ENCODE data around the gene CELF2.

Gene CELF2

GRCh38 chr10:11282661-11283060, 265.0 kb downstream of the CELF2 start:
- DNase-seq, result no peak

- no peak for DNase-seq
Observed at GRCh38 chr10:11284291-11285085, 266.8 kb downstream of the CELF2 start.

GRCh38 chr10:11285171-11285570, 267.5 kb downstream of the CELF2 start:
- no peak for DNase-seq

DNA sequence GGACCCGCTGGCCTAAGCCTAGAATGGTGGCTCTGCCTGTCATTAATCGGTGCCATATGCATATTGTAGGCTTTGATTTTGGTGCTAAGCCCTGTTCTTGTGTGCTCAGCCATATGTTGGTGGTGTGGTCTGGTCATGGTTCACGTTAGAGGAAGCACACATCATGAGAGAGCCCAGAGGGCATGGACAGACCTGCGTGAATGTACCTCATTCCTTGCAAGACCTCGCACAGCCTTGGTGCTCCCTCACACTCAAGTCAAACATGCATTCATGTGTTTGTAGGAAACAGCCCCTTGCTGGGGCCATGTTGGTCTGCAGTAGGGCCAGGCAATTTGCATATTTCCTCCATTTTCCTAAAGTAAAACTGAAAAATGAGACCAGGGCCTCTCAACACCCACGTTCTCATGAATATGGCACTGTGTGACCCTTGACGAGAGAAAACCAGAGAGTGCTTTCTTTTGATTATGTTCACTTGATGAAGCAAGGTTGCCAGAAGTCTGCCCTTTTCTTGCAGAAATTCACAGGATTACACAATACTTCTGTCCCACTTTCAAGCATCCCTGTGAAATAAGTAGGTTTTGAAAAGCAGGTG, 268.7 kb downstream of the CELF2 start:
- DNase-seq, result no peak

DNA sequence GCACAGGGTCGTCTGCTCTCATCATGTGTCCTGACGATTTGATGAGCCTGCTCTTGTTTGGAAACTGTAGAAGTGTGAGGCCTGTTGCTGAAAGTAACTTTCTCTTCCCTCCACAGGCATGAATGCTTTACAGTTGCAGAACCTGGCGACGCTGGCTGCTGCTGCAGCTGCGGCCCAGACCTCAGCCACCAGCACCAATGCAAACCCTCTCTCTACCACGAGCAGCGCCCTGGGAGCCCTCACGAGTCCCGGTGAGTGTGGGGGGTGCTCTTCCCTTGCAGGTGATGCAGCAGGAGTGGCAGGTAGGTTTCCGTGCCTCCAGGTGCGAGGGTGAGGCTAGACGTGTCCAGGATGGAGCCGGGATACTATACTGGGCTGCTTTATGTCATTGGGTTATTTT, 270.6 kb downstream of the CELF2 start:
- DNase-seq, result no peak

GRCh38 chr10:11290156-11290890, 272.7 kb downstream of the CELF2 start:
- no peak for DNase-seq

DNA sequence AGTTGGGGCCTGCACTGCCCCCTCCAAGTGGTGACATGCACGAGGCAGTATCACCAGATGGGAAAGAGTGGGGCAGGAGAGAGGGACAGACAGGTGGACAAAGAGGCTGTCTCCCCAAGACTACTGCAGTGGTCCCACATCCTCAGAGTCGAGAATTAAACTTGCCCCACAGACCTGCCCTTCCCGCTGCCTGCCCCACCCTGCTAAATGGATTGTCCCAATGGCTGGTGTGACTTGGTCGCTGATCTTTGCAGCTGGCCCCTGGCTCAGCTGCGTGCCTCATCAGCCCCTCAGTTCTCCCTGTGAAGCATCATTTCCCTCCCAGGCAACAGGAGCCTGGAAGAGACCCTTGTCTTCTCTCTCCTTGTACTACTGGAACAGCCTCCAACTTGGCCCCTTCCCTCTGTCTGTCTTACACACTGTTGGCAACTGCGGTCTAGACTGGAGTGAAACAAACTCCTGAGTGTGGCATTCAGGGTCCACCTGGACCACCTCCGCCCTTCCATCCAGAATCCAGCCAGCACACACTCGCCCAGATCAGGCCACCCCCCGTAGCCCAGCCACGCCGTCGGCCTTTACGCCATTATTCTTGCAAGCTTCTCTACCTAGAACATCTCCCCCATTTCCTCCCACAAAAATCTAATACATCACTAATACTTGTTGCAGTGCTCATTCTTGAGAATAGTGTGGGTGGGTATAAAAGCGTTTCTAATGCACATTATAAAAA, 275.1 kb downstream of the CELF2 start:
- DNase-seq, result no peak

GRCh38 chr10:11293332-11293731, 275.7 kb downstream of the CELF2 start:
- DNase-seq, result no peak

DNA sequence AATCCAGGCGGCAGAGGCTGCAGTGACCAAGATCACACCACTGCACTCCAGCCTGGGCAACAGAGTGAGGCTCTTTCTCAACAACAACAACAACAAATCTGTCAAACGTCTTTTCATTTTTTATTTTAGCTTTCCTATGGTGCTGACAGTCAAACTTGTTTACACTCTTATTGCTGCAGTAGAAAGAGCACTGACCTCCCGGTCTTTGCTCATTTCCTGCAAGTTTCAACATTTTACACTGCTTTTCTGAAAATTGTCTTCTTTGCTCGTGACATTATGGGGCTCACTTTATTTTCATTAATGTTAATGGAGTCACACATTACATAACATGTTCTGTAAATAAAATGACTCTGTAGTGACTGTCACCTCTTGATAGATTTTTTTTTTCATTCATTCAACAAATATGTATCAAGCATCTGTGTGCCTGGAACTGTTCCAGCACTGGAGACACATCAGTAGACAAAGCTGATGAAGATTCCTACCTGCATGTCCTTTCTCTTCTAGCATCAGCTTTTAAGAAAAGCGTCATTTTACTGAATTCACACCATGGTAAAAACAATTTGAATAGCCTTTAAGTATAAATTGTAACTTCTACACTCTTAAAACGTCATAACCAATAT, 277.3 kb downstream of the CELF2 start:
- no peak for DNase-seq

DNA sequence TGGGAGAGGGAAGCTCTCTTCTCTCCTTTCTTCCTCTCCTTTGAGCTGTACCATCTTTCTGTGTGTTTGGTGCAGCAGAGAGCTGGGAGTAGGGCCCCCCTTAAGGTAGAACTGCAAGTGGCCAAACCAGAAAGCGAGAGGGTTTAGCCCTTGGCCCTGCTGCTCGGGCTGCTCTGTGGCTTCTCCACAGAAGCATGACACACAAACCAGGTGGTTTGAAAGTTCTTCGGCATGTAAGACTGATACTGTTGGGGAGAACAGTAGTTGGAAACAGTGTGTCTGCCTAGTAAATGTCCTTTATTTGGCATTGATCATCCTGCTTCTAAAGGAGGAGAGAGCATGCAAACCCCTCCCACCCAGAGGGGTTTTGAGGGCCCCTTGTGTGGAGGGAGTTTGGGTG, 277.8 kb downstream of the CELF2 start:
- DNase-seq, result no peak

DNA sequence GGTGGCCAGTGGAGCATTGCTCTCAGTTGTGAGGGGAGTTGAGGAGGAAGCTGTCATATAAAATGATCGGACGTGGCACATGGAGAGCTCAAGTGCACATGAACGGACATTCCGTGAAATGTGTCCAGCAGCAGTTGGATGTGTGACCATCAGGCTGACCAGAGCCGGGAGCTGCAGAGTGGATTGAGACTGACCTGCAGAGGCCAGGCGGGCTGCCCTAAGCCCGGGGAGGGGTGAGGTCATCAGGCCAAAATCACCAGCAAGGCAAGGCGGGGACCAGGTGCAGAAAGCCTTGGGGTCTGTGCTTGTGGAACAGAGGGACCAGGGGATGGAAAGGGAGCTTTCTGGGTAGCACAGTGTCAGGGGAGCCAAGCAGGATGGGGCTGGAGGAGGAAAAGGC, 279.5 kb downstream of the CELF2 start:
- no peak for DNase-seq

GRCh38 chr10:11298116-11298515, 280.4 kb downstream of the CELF2 start:
- DNase-seq, result no peak

GRCh38 chr10:11299125-11299524, 281.5 kb downstream of the CELF2 start:
- DNase-seq, result no peak

DNA sequence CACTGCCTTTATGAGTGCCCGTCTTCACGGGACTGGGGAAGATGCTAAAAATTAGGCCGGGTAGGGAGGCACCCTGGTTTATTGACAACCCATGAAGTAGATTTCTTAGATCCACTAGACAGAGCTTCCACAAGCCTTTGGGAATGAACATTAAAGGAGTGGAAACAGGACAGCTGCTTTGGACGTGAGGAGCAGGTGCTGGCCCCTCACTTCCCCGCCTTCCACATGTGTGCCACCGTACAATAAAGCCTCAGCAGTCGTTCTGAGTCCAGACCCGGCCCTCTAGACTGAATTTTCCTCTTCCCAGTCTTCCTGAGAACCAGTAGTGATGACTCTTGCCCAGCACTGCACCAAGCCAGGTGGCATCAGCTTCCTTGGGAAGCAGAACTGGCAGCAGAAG, 282.4 kb downstream of the CELF2 start:
- DNase-seq, result no peak

DNA sequence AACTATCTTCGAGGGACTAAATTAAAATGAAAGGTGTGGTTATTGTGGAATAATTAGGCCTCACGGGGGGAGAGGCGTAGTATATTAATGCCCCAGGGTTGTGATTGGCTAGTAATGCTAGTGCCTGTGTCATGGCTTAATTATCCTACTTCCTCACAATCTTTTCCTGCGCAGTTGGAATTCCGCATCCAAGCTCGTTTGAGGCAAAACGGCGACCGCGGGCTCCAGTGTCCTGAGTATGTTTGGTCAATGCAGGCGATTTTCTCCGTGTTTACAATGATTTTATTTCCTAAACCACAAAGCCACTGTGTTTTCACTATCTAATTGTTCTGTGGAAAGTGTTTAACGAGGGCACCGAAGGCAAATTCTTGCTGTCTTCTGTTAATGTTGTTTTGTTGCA, 282.9 kb downstream of the CELF2 start:
- DNase-seq, result no peak

GRCh38 chr10:11301571-11302111, 284.0 kb downstream of the CELF2 start:
- no peak for DNase-seq

DNA sequence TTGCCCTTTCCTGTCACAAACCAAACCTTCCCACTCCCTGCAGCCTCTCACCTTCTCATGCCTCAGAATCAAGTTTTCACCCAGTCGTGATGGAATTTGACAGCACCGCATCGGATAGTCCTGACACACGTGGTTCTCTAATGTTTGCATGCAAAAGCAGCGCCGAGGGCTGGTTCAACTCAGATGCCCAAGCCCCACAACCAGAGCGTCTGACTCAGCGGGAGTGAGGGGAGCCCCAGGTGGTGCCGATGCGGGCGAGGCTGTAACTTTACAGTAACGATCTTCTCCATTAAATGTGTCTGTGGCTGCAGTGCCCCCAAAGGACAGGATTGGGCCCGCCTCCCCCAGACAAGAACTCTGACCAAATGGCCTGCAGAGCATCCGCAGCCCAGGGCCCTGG, 284.5 kb downstream of the CELF2 start:
- no peak for DNase-seq

GRCh38 chr10:11303361-11304170, 285.9 kb downstream of the CELF2 start:
- no peak for DNase-seq

DNA sequence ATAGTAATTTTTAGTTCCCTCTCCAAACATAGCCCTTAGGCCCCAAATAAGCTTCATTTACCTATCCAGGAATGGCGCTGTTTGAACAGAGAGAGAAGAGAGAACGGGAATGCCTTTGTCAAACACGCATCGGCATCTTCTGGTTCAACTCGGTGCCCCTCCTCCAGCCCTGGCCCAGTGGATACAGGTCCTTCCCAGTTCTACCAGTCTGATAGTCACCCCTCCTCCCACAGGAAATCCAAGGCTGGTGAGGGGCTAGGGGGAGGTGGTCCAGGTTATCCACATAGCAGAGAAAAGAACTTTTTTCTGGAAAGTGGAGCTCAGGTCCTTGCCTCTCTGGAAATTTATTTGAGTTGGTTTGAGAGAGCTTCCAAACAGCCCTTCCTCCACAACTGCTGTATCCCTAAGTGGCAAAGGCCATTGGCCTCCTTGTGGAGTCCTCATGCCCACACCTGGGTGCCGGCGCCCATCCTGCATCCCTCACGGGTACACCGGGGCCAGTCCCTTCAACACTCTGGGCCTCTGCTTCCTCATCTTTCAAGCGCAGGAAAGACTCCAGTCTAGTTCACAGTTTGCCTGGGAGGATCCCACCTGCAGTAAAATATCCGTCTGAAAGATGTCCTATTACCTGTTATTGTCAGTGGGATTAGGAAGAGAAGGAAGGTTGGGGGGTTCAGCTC, 287.4 kb downstream of the CELF2 start:
- no peak for DNase-seq

DNA sequence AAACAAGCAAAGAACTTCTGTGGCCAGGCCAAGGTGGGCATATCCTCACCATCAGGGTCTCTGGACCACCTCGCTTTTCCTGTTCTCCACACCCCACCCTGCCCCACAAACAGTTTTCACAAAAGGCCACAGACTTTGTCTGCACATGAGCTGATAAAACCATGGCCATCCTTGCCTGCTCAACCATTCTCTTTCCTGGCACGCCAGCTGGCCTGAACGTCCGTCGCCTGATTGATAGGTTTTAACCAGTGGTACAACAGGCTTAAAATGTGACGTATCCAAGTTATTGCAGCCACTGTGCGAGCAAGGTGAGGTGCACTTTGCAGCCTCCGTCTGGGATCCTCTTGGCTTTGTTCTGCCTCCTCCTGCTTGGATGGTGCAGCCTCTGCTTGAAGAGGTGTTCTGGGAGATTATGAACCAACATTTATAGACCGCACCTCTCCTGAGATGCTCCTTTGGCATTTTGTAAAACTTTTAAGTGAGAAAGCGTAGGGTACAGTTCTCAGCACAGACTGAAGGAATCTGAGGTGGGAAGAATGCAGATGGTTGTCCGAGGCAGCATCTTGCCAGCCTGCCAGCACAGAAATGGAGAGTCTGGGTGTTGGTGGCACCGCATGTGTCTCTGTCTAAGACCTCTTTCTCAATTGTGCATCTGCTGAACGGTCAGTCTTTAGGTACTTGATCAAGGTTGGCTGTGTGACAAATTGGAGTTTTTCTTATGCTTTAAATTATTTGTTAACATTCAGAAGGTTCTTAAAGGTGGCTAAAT, 288.3 kb downstream of the CELF2 start:
- no peak for DNase-seq

All from CD4-positive, alpha-beta T cell treated with Interleukin-4 for 4 hours (primary cell).